ENCODE results near the gene MXRA7.

GRCh38 chr17:76650504-76650903 lies 60.3 kb downstream of the MXRA7 start:
- TF ChIP-seq NR2F2 (IDR thresholded peaks at IDR 0.05) (no peak), SP1 (IDR thresholded peaks at IDR 0.05) (no peak), MAX (IDR thresholded peaks at IDR 0.05) (no peak), RXRA (IDR thresholded peaks at IDR 0.05) (no peak), CTCF (IDR thresholded peaks at IDR 0.05; ENCODE audit: low read depth, low read length, missing input control) (no peak), TAF1 (conservative IDR thresholded peaks at IDR 0.05) (no peak), FOXA1 (IDR thresholded peaks at IDR 0.05) (no peak), RAD21 (IDR thresholded peaks at IDR 0.05) (no peak), YY1 (IDR thresholded peaks at IDR 0.05) (no peak), GABPA (IDR thresholded peaks at IDR 0.05 in 1 of 2, conservative IDR thresholded peaks at IDR 0.05 in 1 of 2) (no peak), JUND (IDR thresholded peaks at IDR 0.05) (no peak), ATF3 (IDR thresholded peaks at IDR 0.05) (no peak), REST (IDR thresholded peaks at IDR 0.05) (no peak), HNF4G (IDR thresholded peaks at IDR 0.05) (no peak)

Data from liver (tissue), 3 donors.